HG03175 (cell line): ENCODE results near the gene ENOX1.

ENCODE experiments used
- ATAC-seq: cut with Tn5 transposase; IDR thresholded peaks from one replicate; pipeline ENCODE4 v1.9.1; 2021; ENCODE audit warnings: mild to moderate bottlenecking, moderate library complexity; ENCODE audit not compliant: unreplicated experiment

ENOX1 gene

GRCh38 chr13:43785650-43786471 lies 911 bp downstream of the ENOX1 start:
- ATAC-seq: no peak

GRCh38 chr13:43785261-43785649 lies 1.5 kb downstream of the ENOX1 start:
- ATAC-seq: no peak

- ATAC-seq: no peak
These were observed 2.3 kb downstream of the ENOX1 start for GRCh38 chr13:43784496-43784895.

- ATAC-seq: peak; percentile 38
These were observed 3.0 kb downstream of the ENOX1 start for GRCh38 chr13:43783820-43784219.

- no peak for ATAC-seq
These were observed 4.1 kb downstream of the ENOX1 start for GRCh38 chr13:43782686-43783085.

GRCh38 chr13:43780666-43781065 lies 6.1 kb downstream of the ENOX1 start:
- no peak for ATAC-seq

- ATAC-seq: no peak
These were observed 10.2 kb downstream of the ENOX1 start for GRCh38 chr13:43776501-43777079.

GRCh38 chr13:43776006-43776405 lies 10.8 kb downstream of the ENOX1 start:
- ATAC-seq: no peak

GRCh38 chr13:43773602-43774001 lies 13.2 kb downstream of the ENOX1 start:
- ATAC-seq: no peak

- ATAC-seq: no peak
These were observed 15.9 kb downstream of the ENOX1 start for GRCh38 chr13:43770871-43771270.

- no peak for ATAC-seq
These were observed 17.2 kb downstream of the ENOX1 start for GRCh38 chr13:43769529-43769928.

- no peak for ATAC-seq
These were observed 19.3 kb downstream of the ENOX1 start for GRCh38 chr13:43767341-43767931.

- ATAC-seq: no peak
These were observed 20.0 kb downstream of the ENOX1 start for GRCh38 chr13:43766725-43767124.

- ATAC-seq: no peak
These were observed 22.4 kb downstream of the ENOX1 start for GRCh38 chr13:43764349-43764748.

GRCh38 chr13:43763143-43763759 lies 23.5 kb downstream of the ENOX1 start:
- no peak for ATAC-seq

- ATAC-seq: no peak
These were observed 25.0 kb downstream of the ENOX1 start for GRCh38 chr13:43761616-43762315.

- no peak for ATAC-seq
These were observed 26.5 kb downstream of the ENOX1 start for GRCh38 chr13:43760257-43760656.

GRCh38 chr13:43758834-43759233 lies 27.9 kb downstream of the ENOX1 start:
- ATAC-seq: no peak

- no peak for ATAC-seq
These were observed 29.5 kb downstream of the ENOX1 start for GRCh38 chr13:43757266-43757665.

- no peak for ATAC-seq
These were observed 30.9 kb downstream of the ENOX1 start for GRCh38 chr13:43755844-43756243.

- no peak for ATAC-seq
These were observed 35.1 kb downstream of the ENOX1 start for GRCh38 chr13:43751624-43752023.
